ENCODE measurements around the gene NCKAP5.
"Not testable (repeated sequence)": the region's sequence is repeated elsewhere in the genome, so short reads cannot be mapped to it uniquely, and the experiment has no call there.

The NCKAP5 gene

GRCh38 chr2:133541797-133542196 lies 26.5 kb downstream of the NCKAP5 start:
- TF ChIP-seq TAF1 (IDR thresholded peaks at IDR 0.05; ENCODE audit: borderline replicate concordance, low read depth, low read length) = no peak
- TF ChIP-seq POLR2AphosphoS5 (IDR thresholded peaks at IDR 0.05; ENCODE audit: low read depth, low read length) = no peak
- no peak for TF ChIP-seq POLR2A (IDR thresholded peaks at IDR 0.05; ENCODE audit: low read depth, low read length)
- DNase-seq (ENCODE audit: insufficient read length) = no peak
- no peak for FAIRE-seq

GRCh38 chr2:133541376-133541775 lies 26.9 kb downstream of the NCKAP5 start:
- DNase-seq (ENCODE audit: insufficient read length) (no peak), FAIRE-seq (no peak)
- TF ChIP-seq POLR2A (IDR thresholded peaks at IDR 0.05; ENCODE audit: low read depth, low read length) = no peak
- no peak for TF ChIP-seq POLR2AphosphoS5 (IDR thresholded peaks at IDR 0.05; ENCODE audit: low read depth, low read length)
- no peak for TF ChIP-seq TAF1 (IDR thresholded peaks at IDR 0.05; ENCODE audit: borderline replicate concordance, low read depth, low read length)

- no peak for TF ChIP-seq TAF1 (IDR thresholded peaks at IDR 0.05; ENCODE audit: borderline replicate concordance, low read depth, low read length)
- no peak for TF ChIP-seq POLR2AphosphoS5 (IDR thresholded peaks at IDR 0.05; ENCODE audit: low read depth, low read length)
- no peak for TF ChIP-seq POLR2A (IDR thresholded peaks at IDR 0.05; ENCODE audit: low read depth, low read length)
- DNase-seq (ENCODE audit: insufficient read length) (no peak), FAIRE-seq (no peak)
Observed at GRCh38 chr2:133532919-133533318, 35.3 kb downstream of the NCKAP5 start.

GRCh38 chr2:133531382-133531781 lies 36.9 kb downstream of the NCKAP5 start:
- TF ChIP-seq POLR2A (IDR thresholded peaks at IDR 0.05; ENCODE audit: low read depth, low read length) (no peak), POLR2AphosphoS5 (IDR thresholded peaks at IDR 0.05; ENCODE audit: low read depth, low read length) (no peak), TAF1 (IDR thresholded peaks at IDR 0.05; ENCODE audit: borderline replicate concordance, low read depth, low read length) (no peak)
- DNase-seq (ENCODE audit: insufficient read length) (no peak), FAIRE-seq (no peak)

- no peak for FAIRE-seq
- TF ChIP-seq POLR2AphosphoS5 (IDR thresholded peaks at IDR 0.05; ENCODE audit: low read depth, low read length) = no peak
- DNase-seq (ENCODE audit: insufficient read length) = no peak
Observed at GRCh38 chr2:133530645-133531044, 37.6 kb downstream of the NCKAP5 start.

GRCh38 chr2:133526530-133527300 lies 41.5 kb downstream of the NCKAP5 start:
- FAIRE-seq = no peak
- no peak for TF ChIP-seq POLR2A (IDR thresholded peaks at IDR 0.05; ENCODE audit: low read depth, low read length)
- no peak for TF ChIP-seq POLR2AphosphoS5 (IDR thresholded peaks at IDR 0.05; ENCODE audit: low read depth, low read length)
- TF ChIP-seq TAF1 (IDR thresholded peaks at IDR 0.05; ENCODE audit: borderline replicate concordance, low read depth, low read length) = no peak
- no peak for DNase-seq (ENCODE audit: insufficient read length)

- DNase-seq (ENCODE audit: insufficient read length) (no peak), FAIRE-seq (no peak)
Observed at GRCh38 chr2:133525613-133526529, 42.4 kb downstream of the NCKAP5 start.

GRCh38 chr2:133525090-133525489 lies 43.2 kb downstream of the NCKAP5 start:
- TF ChIP-seq TAF1 (IDR thresholded peaks at IDR 0.05; ENCODE audit: borderline replicate concordance, low read depth, low read length) = no peak
- TF ChIP-seq POLR2A (IDR thresholded peaks at IDR 0.05; ENCODE audit: low read depth, low read length) = no peak
- no peak for TF ChIP-seq POLR2AphosphoS5 (IDR thresholded peaks at IDR 0.05; ENCODE audit: low read depth, low read length)
- no peak for FAIRE-seq
- DNase-seq (ENCODE audit: insufficient read length) = no peak

More at GRCh38 chr2:133525613-133526529, 42.4 kb downstream of the NCKAP5 start:
- TF ChIP-seq TAF1 (IDR thresholded peaks at IDR 0.05; ENCODE audit: borderline replicate concordance, low read depth, low read length) (no peak), POLR2A (IDR thresholded peaks at IDR 0.05; ENCODE audit: low read depth, low read length) (no peak), POLR2AphosphoS5 (IDR thresholded peaks at IDR 0.05; ENCODE audit: low read depth, low read length) (no peak)

- DNase-seq (ENCODE audit: insufficient read length) (no peak), FAIRE-seq (no peak)
- TF ChIP-seq POLR2A (IDR thresholded peaks at IDR 0.05; ENCODE audit: low read depth, low read length) = no peak
- TF ChIP-seq POLR2AphosphoS5 (IDR thresholded peaks at IDR 0.05; ENCODE audit: low read depth, low read length) = no peak
- TF ChIP-seq TAF1 (IDR thresholded peaks at IDR 0.05; ENCODE audit: borderline replicate concordance, low read depth, low read length) = no peak
Observed at GRCh38 chr2:133523406-133523805, 44.9 kb downstream of the NCKAP5 start.

GRCh38 chr2:133522204-133522603 lies 46.1 kb downstream of the NCKAP5 start:
- no peak for FAIRE-seq
- no peak for DNase-seq (ENCODE audit: insufficient read length)
- TF ChIP-seq POLR2A (IDR thresholded peaks at IDR 0.05; ENCODE audit: low read depth, low read length) (no peak), TAF1 (IDR thresholded peaks at IDR 0.05; ENCODE audit: borderline replicate concordance, low read depth, low read length) (no peak), POLR2AphosphoS5 (IDR thresholded peaks at IDR 0.05; ENCODE audit: low read depth, low read length) (no peak)

GRCh38 chr2:133521146-133521745 lies 47.0 kb downstream of the NCKAP5 start:
- TF ChIP-seq TAF1 (IDR thresholded peaks at IDR 0.05; ENCODE audit: borderline replicate concordance, low read depth, low read length) = no peak
- no peak for TF ChIP-seq POLR2AphosphoS5 (IDR thresholded peaks at IDR 0.05; ENCODE audit: low read depth, low read length)
- no peak for TF ChIP-seq POLR2A (IDR thresholded peaks at IDR 0.05; ENCODE audit: low read depth, low read length)
- no peak for DNase-seq (ENCODE audit: insufficient read length)
- no peak for FAIRE-seq

- peak; percentile 66 for FAIRE-seq
- not testable (repeated sequence) for DNase-seq (ENCODE audit: insufficient read length)
Observed at GRCh38 chr2:133519677-133520076, 48.6 kb downstream of the NCKAP5 start.

Measured in GM12892 (cell line).